ENCODE data around the gene NDUFS7. TPM values are rescaled to one million over a fixed set of nuclear protein-coding genes. Genes with fewer than 3 reads are reported as not detected.

Gene NDUFS7
- total and polyA plus RNA-seq, 10 of the 15 experiments (the other 5 are each of a cell fraction or from before 2014, with no cell fraction given): 5.1 to 282 (median 92.9) TPM

DNA sequence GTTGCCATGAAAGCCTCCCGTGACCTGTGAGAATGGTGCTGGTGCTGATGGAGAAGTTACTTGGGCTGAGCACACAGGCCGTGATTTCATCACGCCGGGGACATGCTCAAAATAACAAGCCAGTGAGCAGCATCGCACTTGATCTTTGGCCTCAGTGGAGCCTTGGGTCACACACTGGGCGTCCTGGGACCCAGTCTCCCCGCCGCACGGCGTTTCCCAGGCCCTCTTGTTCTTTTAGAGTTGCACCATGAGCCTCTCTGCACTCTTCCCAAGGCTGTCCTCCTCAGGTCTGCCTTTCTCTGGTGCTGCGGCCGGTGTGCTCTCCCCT is 9.5 kb upstream of the NDUFS7 start:
- Histone ChIP-seq H3K36me3 (ENCODE audit: control insufficient read depth in 2 of 2, insufficient read depth in 2 of 2, low read length in 1 of 2) (peaks cover 4 to 8% of the 10 kb centered on the region in 2 experiments; a peak in 2 of 4 replicates), H3K4me3 (no peak overlapping the region), H3K9me3 (replicated peaks; ENCODE audit: control insufficient read depth, insufficient read depth, low read length) (no peaks in the 10 kb centered on the region), H2AFZ (ENCODE audit: control insufficient read depth, low read depth, low read length) (no peak overlapping the region), H3K27ac (ENCODE audit: control insufficient read depth, insufficient read depth) (no peak overlapping the region), H3K4me2 (ENCODE audit: control insufficient read depth, insufficient read depth) (no peak overlapping the region), H3K79me2 (ENCODE audit: control insufficient read depth, insufficient read depth, low read length) (no peaks in the 10 kb centered on the region), H3K4me1 (ENCODE audit: control insufficient read depth, insufficient read depth, low read length) (no peaks in the 10 kb centered on the region), H4K20me1 (ENCODE audit: control insufficient read depth, insufficient read depth) (no peaks in the 10 kb centered on the region), H3K27me3 (replicated peaks in 1 of 2; ENCODE audit: control insufficient read depth in 2 of 2, insufficient read depth in 2 of 2, low read length in 1 of 2) (no peaks in the 10 kb centered on the region), H3K9ac (ENCODE audit: control insufficient read depth, insufficient read depth, low read length) (no peak overlapping the region)
- in situ Hi-C loops (cut with MboI): loop anchor here (5.0 kb wide), 2 partner anchors 57 to 97 kb away; partner anchors contain the start of gene FAM174C
- no TSS peak for BruUV-seq (replicated peaks)
- WGBS (ENCODE audit: insufficient coverage, insufficient replicate concordance, low lambda C conversion rate, missing lambda C conversion rate): 88% methylated on average over 11 of the region's 12 CpGs
- ChIA-PET POLR2A (no interaction called here), CTCF (interaction anchor here (3.4 to 5.0 kb wide), 3 partner anchors 59 to 131 kb away, joined by 23 to 42 read pairs (median 40); no protein-coding TSS in a partner anchor), SMC1A (ENCODE audit: uncharacterized antibody, unreplicated experiment) (no interaction called here), RAD21 (ENCODE audit: unreplicated experiment) (no interaction called here)
- intact Hi-C loops (cut with micrococcal nuclease; ENCODE audit: unreplicated experiment): no loop called here
- FAIRE-seq: no peak
- no peak for DNase-seq (ENCODE audit: low read depth, low spot score)
- ATAC-seq: no peak
- no peak for TF ChIP-seq EGR1 (IDR thresholded peaks at IDR 0.05; ENCODE audit: borderline replicate concordance in 1 of 2, low read depth in 2 of 2, low read length in 2 of 2)
- TF ChIP-seq RAD21 (IDR thresholded peaks at IDR 0.05; ENCODE audit: insufficient read depth, low read depth, low read length): no peak
- no peak for TF ChIP-seq ZBTB40 (IDR thresholded peaks at IDR 0.05; ENCODE audit: borderline replicate concordance)
- no peak for TF ChIP-seq POLR2A (IDR thresholded peaks at IDR 0.05; ENCODE audit: low read depth, low read length)
- TF ChIP-seq EZH2 (IDR thresholded peaks at IDR 0.05; ENCODE audit: borderline replicate concordance, control insufficient read depth, low read depth, low read length): no peak
- TF ChIP-seq ETV6 (conservative IDR thresholded peaks at IDR 0.05 in 1 of 2, IDR thresholded peaks at IDR 0.05 in 1 of 2; ENCODE audit: borderline replicate concordance in 1 of 2, low read depth in 1 of 2): no peak
- no peak for TF ChIP-seq MYC (IDR thresholded peaks at IDR 0.05; ENCODE audit: insufficient read depth, insufficient read length, insufficient replicate concordance, low read length, severe bottlenecking)
- TF ChIP-seq JUND (IDR thresholded peaks at IDR 0.05; ENCODE audit: low read depth, low read length): no peak
- no peak for TF ChIP-seq HDAC6 (IDR thresholded peaks at IDR 0.05; ENCODE audit: unreplicated experiment)
- no peak for TF ChIP-seq WRNIP1 (IDR thresholded peaks at IDR 0.05; ENCODE audit: borderline replicate concordance, low read depth, low read length)
- no peak for TF ChIP-seq GATAD2B (conservative IDR thresholded peaks at IDR 0.05; ENCODE audit: low read depth)
- TF ChIP-seq ZSCAN29 (IDR thresholded peaks at IDR 0.05): no peak
- no peak for TF ChIP-seq ZNF217 (IDR thresholded peaks at IDR 0.05)
- TF ChIP-seq RELA (IDR thresholded peaks at IDR 0.05; ENCODE audit: borderline replicate concordance, partially characterized antibody): no peak
- no peak for TF ChIP-seq FOXM1 (IDR thresholded peaks at IDR 0.05; ENCODE audit: low read depth, low read length)
- TF ChIP-seq MYB (IDR thresholded peaks at IDR 0.05; ENCODE audit: borderline replicate concordance, low read depth, low read length): no peak
- TF ChIP-seq MTA2 (IDR thresholded peaks at IDR 0.05; ENCODE audit: low read depth): no peak
- no peak for TF ChIP-seq ASH2L (IDR thresholded peaks at IDR 0.05; ENCODE audit: borderline replicate concordance, low read depth)

Data from GM12878 (cell line).